ENCODE results near the gene FANCC.

The FANCC gene

GRCh38 chr9:95112436-95113280 is 204.9 kb downstream of the FANCC start:
- no peak for DNase-seq

GRCh38 chr9:95111716-95112115 is 205.8 kb downstream of the FANCC start:
- no peak for DNase-seq

DNA sequence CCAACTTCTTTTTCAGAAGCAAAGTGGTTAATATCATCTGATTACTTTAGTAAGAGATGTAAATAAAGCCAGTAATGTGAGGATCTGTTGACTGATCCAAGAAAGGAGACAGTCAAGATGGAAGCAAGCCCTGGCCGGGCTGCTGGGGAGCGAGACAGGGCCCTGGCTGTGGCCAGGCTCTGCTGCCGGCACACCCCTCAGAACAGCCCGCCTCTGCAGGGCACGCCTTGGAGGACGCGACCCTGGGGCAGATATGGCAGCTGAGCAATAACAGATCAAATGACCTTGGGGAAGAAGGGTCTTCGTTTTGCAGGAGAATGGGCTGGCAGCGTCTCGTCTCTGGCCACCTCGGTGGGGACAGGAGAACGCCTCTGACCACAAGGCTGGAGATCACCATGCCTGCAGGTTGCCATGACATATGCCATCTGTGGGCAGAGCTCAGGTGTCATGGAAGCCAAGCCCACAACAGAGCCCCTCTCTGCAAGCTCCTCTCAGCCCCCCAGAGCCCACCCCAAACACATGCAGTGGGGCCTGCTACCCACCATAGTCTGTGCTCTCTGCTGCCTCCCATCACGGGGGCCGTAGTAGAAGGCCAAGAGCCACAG is 206.5 kb downstream of the FANCC start:
- no peak for DNase-seq

DNA sequence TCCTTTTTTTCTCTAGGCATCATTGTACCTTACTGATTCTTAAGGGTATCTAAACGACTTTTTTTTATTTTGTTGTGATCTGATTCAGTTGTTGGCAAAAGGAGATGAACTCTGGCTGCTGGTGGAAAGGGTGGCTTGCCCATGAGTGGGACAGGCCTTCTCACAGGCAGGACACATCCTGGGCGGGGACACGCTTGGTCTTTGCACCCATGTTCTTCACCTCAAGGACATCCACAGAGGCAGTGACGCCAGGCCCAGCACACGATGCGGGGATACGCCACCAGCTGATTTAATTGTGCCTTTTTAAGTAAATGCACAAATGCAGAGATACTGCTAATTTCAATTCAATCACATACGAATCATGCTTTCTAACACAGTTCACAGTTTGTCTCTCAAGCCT is 208.1 kb downstream of the FANCC start:
- no peak for DNase-seq

GRCh38 chr9:95108777-95109176 is 208.7 kb downstream of the FANCC start:
- DNase-seq = no peak

DNA sequence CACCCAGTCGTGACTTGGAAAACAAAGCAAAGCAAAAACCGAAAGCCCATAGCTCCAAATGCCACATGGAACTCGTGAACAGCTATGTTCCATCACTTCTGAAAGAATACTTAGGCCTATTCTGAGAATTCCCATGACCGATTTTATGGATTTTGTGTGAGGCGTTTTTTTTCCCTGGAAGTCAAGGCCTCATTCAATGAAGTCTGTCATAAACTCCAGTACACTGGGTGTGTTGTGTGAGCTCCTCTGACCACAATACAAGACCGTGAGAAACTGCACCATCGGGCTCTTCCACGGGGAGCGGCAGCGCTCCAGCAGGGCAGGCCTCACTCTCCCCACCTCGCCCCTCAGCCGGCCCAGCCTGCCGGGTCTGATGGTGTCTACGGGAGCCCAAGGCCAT is 209.5 kb downstream of the FANCC start:
- no peak for DNase-seq

GRCh38 chr9:95107001-95107749 is 210.3 kb downstream of the FANCC start:
- DNase-seq = no peak

GRCh38 chr9:95105519-95106287 is 211.8 kb downstream of the FANCC start:
- DNase-seq = no peak

GRCh38 chr9:95104980-95105379 is 212.5 kb downstream of the FANCC start:
- no peak for DNase-seq

DNA sequence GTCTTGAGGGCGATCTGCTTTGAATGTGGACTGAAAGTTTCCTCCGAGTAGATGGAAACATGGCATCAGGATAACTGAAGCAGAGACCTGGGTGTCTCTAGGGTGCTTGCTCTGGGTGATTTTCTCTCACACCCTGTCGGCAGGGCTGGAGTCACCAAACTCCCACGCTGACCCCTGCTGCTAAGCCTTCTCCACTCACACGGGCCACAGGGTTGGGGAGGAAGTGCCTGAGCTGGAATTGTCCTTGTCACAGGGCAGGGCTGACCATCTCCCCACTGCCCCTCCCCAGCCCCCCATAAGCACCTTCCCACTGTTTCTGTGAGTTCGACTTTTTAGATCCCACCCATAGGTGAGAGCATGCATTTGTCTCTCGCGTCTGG is 212.9 kb downstream of the FANCC start:
- DNase-seq = no peak

DNA sequence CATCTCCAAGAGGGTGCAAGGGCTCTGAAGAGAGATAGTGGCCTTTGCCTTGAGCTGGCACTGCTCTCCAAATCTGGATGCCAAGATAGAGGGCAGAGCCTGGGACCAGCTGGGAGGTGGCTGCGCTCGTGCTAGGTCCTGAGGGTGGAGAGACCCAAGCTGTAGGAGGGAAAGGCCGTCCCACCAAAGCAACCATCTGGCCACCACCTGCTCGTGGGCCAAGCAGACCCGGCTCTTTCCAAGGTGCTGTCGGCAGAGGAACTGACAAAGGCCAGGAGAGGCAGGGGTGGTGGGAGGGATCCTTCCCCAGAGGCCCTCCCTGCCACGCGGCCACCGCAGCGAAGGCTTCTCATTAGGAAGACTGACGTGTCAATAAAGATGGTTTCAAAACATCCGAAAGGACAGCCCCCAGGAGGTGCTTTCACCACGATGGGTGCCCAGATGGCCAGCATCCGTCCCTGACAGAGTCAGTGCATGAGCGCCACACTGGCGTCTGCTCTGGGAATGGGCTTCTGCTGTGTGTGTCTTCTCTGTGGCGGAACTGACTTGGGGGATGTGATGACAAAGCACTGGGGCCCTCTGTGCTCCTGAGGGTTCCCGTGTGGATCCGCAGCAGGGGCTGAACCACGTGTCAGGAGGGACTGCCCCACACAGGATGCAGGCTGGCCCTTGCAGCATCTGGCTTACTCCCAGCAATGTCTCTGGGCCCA is 213.5 kb downstream of the FANCC start:
- DNase-seq = no peak

DNA sequence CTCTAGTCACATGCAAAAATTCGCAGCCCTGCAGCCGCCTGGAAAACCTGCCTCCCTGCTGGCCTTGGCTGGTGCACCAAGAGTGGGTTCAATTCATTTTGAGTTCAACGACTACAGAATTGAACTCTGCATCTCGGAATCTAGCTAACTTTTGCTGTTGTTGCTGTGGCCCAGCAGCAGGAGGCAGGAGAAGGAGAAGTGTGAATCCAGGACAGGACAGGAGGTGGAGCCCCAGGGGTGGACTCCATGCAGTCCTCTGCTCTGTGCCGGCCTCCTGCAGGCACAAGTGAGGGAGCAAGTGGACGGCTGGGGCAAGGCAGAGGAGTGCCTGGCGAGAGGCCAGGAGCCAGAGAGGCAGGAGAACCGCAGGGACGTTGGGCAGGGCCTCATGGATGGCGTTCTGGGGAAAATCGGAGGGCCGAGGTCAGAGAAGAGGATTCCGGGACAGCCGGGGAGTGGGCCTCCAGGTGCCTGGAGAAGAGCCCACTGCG is 214.2 kb downstream of the FANCC start:
- no peak for DNase-seq

- DNase-seq = no peak
Observed at GRCh38 chr9:95102572-95102971, 214.9 kb downstream of the FANCC start.

DNA sequence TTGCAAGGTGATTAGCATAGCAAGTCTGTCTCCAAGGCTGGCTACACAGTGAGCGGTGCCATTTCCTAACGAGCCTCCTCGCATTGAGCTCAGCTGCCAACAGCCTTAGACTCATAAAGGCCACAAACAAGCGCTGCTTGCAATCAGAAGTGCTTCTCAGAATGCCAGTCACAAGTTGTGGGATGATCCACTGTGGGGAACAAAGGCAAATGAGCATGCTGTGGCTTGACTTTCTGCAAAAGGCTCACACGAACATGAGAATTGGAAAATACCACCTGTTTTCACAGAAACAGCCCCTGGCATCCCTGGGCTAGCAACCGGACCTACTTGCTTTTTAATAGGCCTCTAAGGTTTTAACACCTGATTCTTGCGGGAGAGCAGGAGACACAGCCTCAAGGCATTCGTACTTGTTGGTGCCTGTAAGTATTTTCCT is 215.5 kb downstream of the FANCC start:
- DNase-seq = no peak

- DNase-seq = no peak
Observed at GRCh38 chr9:95101326-95101725, 216.2 kb downstream of the FANCC start.

- no peak for DNase-seq
Observed at GRCh38 chr9:95100071-95100627, 217.4 kb downstream of the FANCC start.

DNA sequence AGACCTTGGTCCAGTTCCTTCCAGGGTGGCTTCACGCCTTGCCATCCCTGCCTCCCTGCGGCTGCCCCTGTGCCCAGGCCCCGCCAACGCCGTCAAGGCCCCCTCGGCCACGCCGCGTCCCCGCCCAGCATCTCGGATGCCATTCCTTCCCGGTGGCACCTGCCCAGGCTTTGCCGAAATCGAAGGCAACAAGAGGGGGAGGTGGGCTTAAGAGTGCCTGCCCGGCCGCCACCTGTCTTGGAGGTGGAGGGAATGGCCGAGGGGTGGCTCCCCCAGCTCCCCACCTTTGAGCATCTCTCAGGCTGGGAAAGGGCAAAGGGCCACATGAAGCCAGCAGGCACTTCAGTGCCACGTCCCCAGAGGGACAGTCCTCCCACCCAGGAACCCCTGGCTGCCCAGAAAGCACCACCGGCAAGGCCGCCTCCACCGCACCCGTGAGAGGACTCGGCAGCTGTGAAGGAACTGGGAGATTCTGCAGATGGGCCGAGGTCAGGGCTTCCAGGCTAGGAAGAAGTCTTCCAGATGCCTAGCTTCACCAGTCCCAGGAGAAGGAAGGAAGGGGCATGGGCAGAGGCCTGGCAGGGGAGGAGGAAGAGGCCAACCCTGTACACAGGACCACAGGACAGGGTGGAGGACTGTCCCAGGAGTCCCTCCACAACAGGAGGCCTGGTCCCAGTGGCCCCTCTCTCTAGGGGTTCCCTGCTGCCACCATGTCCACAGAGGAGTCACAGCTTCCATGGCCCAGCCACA is 218.0 kb downstream of the FANCC start:
- DNase-seq = no peak

DNA sequence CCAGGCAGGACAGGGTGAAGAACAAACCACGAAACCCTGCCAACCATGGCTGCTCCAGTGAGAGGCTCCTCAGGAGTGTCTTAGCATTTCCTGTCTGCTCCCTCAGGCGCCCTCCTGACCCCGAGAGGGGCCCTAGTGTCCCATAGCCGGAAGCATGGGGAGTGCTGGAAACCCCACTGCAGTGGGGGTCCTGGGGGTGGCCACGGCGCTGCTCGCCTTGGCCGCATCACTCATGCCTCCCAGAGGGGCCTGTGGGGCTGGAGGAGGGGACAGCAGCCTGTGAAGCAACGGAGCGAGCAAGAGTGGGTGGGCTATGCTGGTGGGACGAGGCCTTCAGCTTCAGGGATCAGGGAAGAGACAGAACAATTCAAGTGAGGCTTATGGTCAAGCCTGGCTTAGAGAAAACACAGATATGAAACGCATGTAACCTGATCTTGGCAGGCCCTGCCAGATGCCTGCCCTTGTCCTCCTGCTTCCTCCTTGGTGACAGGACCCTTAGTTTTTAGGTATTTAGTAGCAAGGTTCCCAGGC is 219.1 kb downstream of the FANCC start:
- DNase-seq = no peak

GRCh38 chr9:95097279-95097678 is 220.2 kb downstream of the FANCC start:
- no peak for DNase-seq

- DNase-seq = no peak
Observed at GRCh38 chr9:95096807-95097206, 220.7 kb downstream of the FANCC start.

- DNase-seq = no peak
Observed at GRCh38 chr9:95096381-95096780, 221.1 kb downstream of the FANCC start.
